HepG2 (cell line): ENCODE measurements around the gene PXYLP1. TPM values are rescaled to one million over a fixed set of nuclear protein-coding genes. Genes with fewer than 3 reads are reported as not detected.

Experiments
- ATAC-seq: fragments of 200-7000 bp; cut with Tn5 transposase; 3 replicates; pipeline ENCODE4 v1.9.1; 2020; ENCODE audit warnings: mild to moderate bottlenecking, moderate library complexity
- BruUV-seq: library from RNA; stranded (reverse); fragments of 400-500 nt; replicated peaks from 2 replicates; lab custom pipeline; 2021; lab: Mats Ljungman, UMichigan
- CTCF ChIA-PET: fragments of 300-600 bp; formaldehyde crosslinking; extraction: SDS; loops from one replicate; lab custom pipeline; 2021; ENCODE audit warnings: low total read pairs, inconsistent platforms, low intra/inter-chr PET ratio; lab: Yijun Ruan, JAX
- POLR2A ChIA-PET: fragments of 350-600 bp; sonication (Branson Sonifier 250); formaldehyde crosslinking; loops from one replicate; lab custom pipeline; 2020; ENCODE audit warnings: antibody characterized with exemption, inconsistent platforms; lab: Yijun Ruan, JAX
- DNase-seq: peaks from one replicate; pipeline ENCODE4 v3.0.0-alpha.2; 2015; ENCODE audit warnings: low spot score
- FAIRE-seq: peaks from 3 replicates; lab custom pipeline; 2011; peaks lifted over from hg19 to GRCh38; lab: Jason Lieb, UNC
- H2AFZ ChIP-seq: one replicate; pipeline ENCODE4 v1.6.1; 2011; ENCODE audit warnings: low read length, inconsistent platforms
- H3K27ac ChIP-seq: fragments of 300-600 bp; 3 replicates; pipeline ENCODE4 v1.8.0; 2011; ENCODE audit warnings: mixed run types, mild to moderate bottlenecking, mixed read lengths, low read length, inconsistent platforms; ENCODE audit not compliant: insufficient read depth; ENCODE audit errors: extremely low read length
- H3K27me3 ChIP-seq, 2 experiments: fragments of 200-600 bp in 1 of 2; 2 replicates in 1 of 2; 3 replicates in 1 of 2; pipeline versions ENCODE4 v1.6.0 to v1.8.0; 2011; ENCODE audit warnings: low read length in 2 of 2, mild to moderate bottlenecking in 2 of 2, moderate library complexity in 2 of 2, inconsistent platforms in 1 of 2; ENCODE audit not compliant: insufficient read depth in 2 of 2, control insufficient read depth in 1 of 2
- H3K36me3 ChIP-seq, 2 experiments: fragments of 200-600 bp in 1 of 2; replicated peaks in 1 of 2; 2 replicates in 1 of 2; 3 replicates in 1 of 2; pipeline versions ENCODE4 v1.5.1 to v1.8.0; 2011; ENCODE audit warnings: low read length in 2 of 2, inconsistent platforms in 1 of 2; ENCODE audit not compliant: insufficient read depth in 2 of 2, control insufficient read depth in 1 of 2
- H3K4me1 ChIP-seq: 2 replicates; pipeline ENCODE4 v1.5.1; 2012; ENCODE audit warnings: low read length, inconsistent platforms; ENCODE audit not compliant: insufficient read depth
- H3K4me2 ChIP-seq: 2 replicates; pipeline ENCODE4 v1.6.0; 2011; ENCODE audit warnings: low read depth, low read length, inconsistent platforms
- H3K4me3 ChIP-seq, 3 experiments: fragments of 200-600 bp in 1 of 3; sonication (generic), shearing (Covaris generic) in 1 of 3; replicated peaks in 1 of 3; 2 replicates each; pipeline ENCODE4 v1.5.1; 2011 to 2016; ENCODE audit warnings: low read length in 3 of 3, inconsistent platforms in 2 of 3, low read depth in 2 of 3, mild to moderate bottlenecking in 2 of 3, control low read depth in 1 of 3, mixed read lengths in 1 of 3; ENCODE audit not compliant: insufficient read depth in 1 of 3
- H3K79me2 ChIP-seq: one replicate; pipeline ENCODE4 v1.6.1; 2011; ENCODE audit warnings: low read length, inconsistent platforms; ENCODE audit not compliant: insufficient read depth
- H3K9ac ChIP-seq: 2 replicates; pipeline ENCODE4 v1.6.0; 2011; ENCODE audit warnings: mild to moderate bottlenecking, low read depth, low read length, inconsistent platforms; ENCODE audit not compliant: insufficient read depth
- H3K9me3 ChIP-seq: 2 replicates; pipeline ENCODE4 v1.5.1; 2012; ENCODE audit warnings: mild to moderate bottlenecking, low read length
- H4K20me1 ChIP-seq: 2 replicates; pipeline ENCODE4 v1.6.0; 2011; ENCODE audit warnings: inconsistent platforms, mild to moderate bottlenecking, low read length, moderate library complexity; ENCODE audit not compliant: insufficient read depth
- AKAP8 ChIP-seq: sonication (generic); formaldehyde crosslinking; IDR thresholded peaks from 2 replicates; pipeline ENCODE4 v1.5.1; 2020; ENCODE audit warnings: mild to moderate bottlenecking, missing genetic modification reagents
- BCL3 ChIP-seq: sonication (generic); formaldehyde crosslinking; IDR thresholded peaks from 2 replicates; pipeline ENCODE4 v1.5.1; 2020; ENCODE audit warnings: mild to moderate bottlenecking, missing genetic modification reagents, moderate library complexity
- KDM6A ChIP-seq: IDR thresholded peaks from 2 replicates; pipeline ENCODE4 v1.6.1; 2016; ENCODE audit warnings: low read depth
- MXD1 ChIP-seq: sonication (generic); formaldehyde crosslinking; IDR thresholded peaks from 2 replicates; pipeline ENCODE4 v1.4.0; 2020; ENCODE audit warnings: mild to moderate bottlenecking, missing genetic modification reagents
- POGK ChIP-seq: sonication (generic); formaldehyde crosslinking; conservative IDR thresholded peaks from 2 replicates; pipeline ENCODE4 v1.8.0; 2022; ENCODE audit warnings: mild to moderate bottlenecking, moderate library complexity, missing genetic modification reagents
- STAT5B ChIP-seq: sonication (generic); formaldehyde crosslinking; IDR thresholded peaks from 2 replicates; pipeline ENCODE4 v1.4.0; 2020; ENCODE audit warnings: missing genetic modification reagents
- SYNCRIP ChIP-seq: fragments of 200-400 bp; formaldehyde crosslinking; IDR thresholded peaks from 2 replicates; pipeline ENCODE4 v1.6.1; 2018; ENCODE audit warnings: mild to moderate bottlenecking, low read depth, low read length; ENCODE audit not compliant: insufficient read depth
- ZBTB7B ChIP-seq: sonication (generic); formaldehyde crosslinking; IDR thresholded peaks from 2 replicates; pipeline ENCODE4 v1.4.0; 2020; ENCODE audit warnings: missing genetic modification reagents
- ZFP41 ChIP-seq: sonication (generic); formaldehyde crosslinking; IDR thresholded peaks from 2 replicates; pipeline ENCODE4 v1.4.0; 2020; ENCODE audit warnings: mild to moderate bottlenecking, missing genetic modification reagents, borderline replicate concordance
- ZIK1 ChIP-seq: sonication (generic); formaldehyde crosslinking; IDR thresholded peaks from 2 replicates; pipeline ENCODE4 v1.5.0; 2020; ENCODE audit warnings: mild to moderate bottlenecking, low read depth, missing genetic modification reagents, borderline replicate concordance
- ZNF256 ChIP-seq: sonication (generic); formaldehyde crosslinking; conservative IDR thresholded peaks from 2 replicates; pipeline ENCODE4 v1.4.0; 2020; ENCODE audit warnings: missing genetic modification reagents
- ZNF33A ChIP-seq: sonication (generic); formaldehyde crosslinking; IDR thresholded peaks from 2 replicates; pipeline ENCODE4 v1.5.1; 2020; ENCODE audit warnings: missing genetic modification reagents, mild to moderate bottlenecking, moderate library complexity, borderline replicate concordance
- ZNF530 ChIP-seq: sonication (generic); formaldehyde crosslinking; IDR thresholded peaks from 2 replicates; pipeline ENCODE4 v1.5.0; 2020; ENCODE audit warnings: low read depth, mild to moderate bottlenecking, missing genetic modification reagents
- ZNF607 ChIP-seq: sonication (generic); formaldehyde crosslinking; IDR thresholded peaks from 2 replicates; pipeline ENCODE4 v1.5.1; 2020; ENCODE audit warnings: missing genetic modification reagents, mild to moderate bottlenecking, borderline replicate concordance
- ZNF644 ChIP-seq: IDR thresholded peaks from 2 replicates; pipeline ENCODE4 v1.6.1; 2016; ENCODE audit warnings: low read depth
- ZNF878 ChIP-seq: sonication (generic); formaldehyde crosslinking; IDR thresholded peaks from 2 replicates; pipeline ENCODE4 v1.8.1; 2023; ENCODE audit warnings: mild to moderate bottlenecking, missing genetic modification reagents, moderate library complexity
- ZNF883 ChIP-seq: sonication (generic); formaldehyde crosslinking; IDR thresholded peaks from 2 replicates; pipeline ENCODE4 v1.5.1; 2020; ENCODE audit warnings: mild to moderate bottlenecking, missing genetic modification reagents; ENCODE audit errors: not compliant biosample characterization
- WGBS: methylation state at CpG from one replicate; pipeline ENCODE4 v1.1.6; 2017; ENCODE audit warnings: low lambda C conversion rate; 5-methylcytosine and 5-hydroxymethylcytosine counted together
- in situ Hi-C: cut with HindIII; loops from 2 replicates; pipeline ENCODE4 v1.10.0; 2017; ENCODE audit warnings: low pct_unique_long_range_greater_than_20kb; ENCODE audit not compliant: extremely low pct_ligation_motif_present
- intact Hi-C: fragments of 100-400 bp; cut with micrococcal nuclease; formaldehyde crosslinking; loops from one replicate; pipeline ENCODE4 v1.10.0; 2022; ENCODE audit not compliant: unreplicated experiment
- polyA plus RNA-seq, 8 experiments: library from polyadenylated mRNA; depleted of rRNA in 3 of 8; stranded (reverse) in 7 of 8; unstranded in 1 of 8; fragments of >200 nt; fragmentation: Illumina TruSeq in 4 of 8; extraction: Trizol in 4 of 8; gene quantifications; 2 replicates each; pipeline versions ENCODE4 v1.2.1 to v1.2.3, GENCODE V29; 2011 to 2016; ENCODE audit warnings: low read depth in 4 of 8, missing spikeins in 1 of 8, mixed read lengths in 1 of 8; ENCODE audit not compliant: insufficient read depth in 1 of 8
- total RNA-seq, 5 experiments: library from RNA; depleted of rRNA; stranded (reverse); fragments of >200 nt; fragmentation: Illumina TruSeq; extraction: Trizol; gene quantifications; 2 replicates each; pipeline ENCODE4 v1.2.3, GENCODE V29; 2016; ENCODE audit warnings: low read depth in 1 of 5
- TF ChIP-seq, protein P1 (sequence below): sonication (generic); formaldehyde crosslinking; IDR thresholded peaks from 2 replicates; pipeline ENCODE4 v1.8.0; 2022; ENCODE audit warnings: missing genetic modification reagents, low read depth, mild to moderate bottlenecking, borderline replicate concordance

The PXYLP1 gene
- total and polyA plus RNA-seq, 2 of the 13 experiments (the other 11 are each of a cell fraction or from before 2014, with no cell fraction given): 4.9 to 8.1 TPM

GRCh38 chr3:141240687-141241615, 9.3 kb downstream of the PXYLP1 start (continued):
- TF ChIP-seq ZNF33A (CRISPR knock-in tag) (no peak), KDM6A (no peak), SYNCRIP (no peak), STAT5B (no peak), ZNF530 (no peak)

DNA sequence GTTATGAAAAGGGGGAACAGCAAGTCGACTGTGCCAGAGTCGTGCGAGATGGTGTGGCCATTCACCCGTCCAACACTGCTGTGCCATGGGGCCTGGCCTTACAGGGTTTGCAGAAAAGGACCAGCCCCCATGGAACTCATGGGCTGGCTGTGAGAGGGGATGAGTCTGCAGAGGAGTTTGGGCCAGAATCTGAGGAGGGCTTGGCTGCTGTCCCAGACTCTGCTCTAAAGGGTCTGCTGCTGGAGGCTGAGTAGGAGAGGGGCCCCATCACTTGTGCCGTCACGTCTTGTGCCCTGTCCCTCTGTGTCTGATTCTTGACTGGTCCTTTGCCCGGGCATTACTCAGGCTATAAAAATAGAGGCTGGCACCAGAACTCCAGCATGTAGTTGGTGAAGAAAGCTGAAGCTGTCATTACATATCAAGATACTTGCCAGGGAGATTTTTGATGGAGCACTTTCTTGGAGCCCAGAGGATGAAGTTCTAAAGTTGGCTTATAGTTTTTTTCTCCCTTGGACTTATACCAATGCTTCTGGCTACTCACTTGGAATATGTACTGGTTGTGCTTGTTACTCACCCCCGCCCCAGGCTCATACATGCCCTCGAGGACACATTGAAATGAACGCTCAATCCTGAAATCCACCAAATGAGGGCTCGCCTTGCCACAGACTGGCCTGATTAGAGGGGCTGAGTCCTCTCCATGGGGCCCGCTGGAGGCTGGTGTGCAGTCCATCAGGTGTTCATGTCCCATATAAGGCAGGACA, 10.2 kb downstream of the PXYLP1 start:
- BruUV-seq: no TSS peak
- ATAC-seq: no peak
- CTCF ChIA-PET: no interaction called here
- TF ChIP-seq ZIK1 (no peak), POGK (CRISPR knock-in tag) (no peak), ZNF607 (CRISPR knock-in tag) (no peak), AKAP8 (CRISPR knock-in tag) (no peak), ZNF256 (no peak), ZFP41 (CRISPR knock-in tag) (no peak), ZBTB7B (CRISPR knock-in tag) (no peak), ZNF878 (no peak), ZNF644 (no peak), ZNF883 (CRISPR knock-in tag) (no peak), MXD1 (CRISPR knock-in tag) (no peak), BCL3 (CRISPR knock-in tag) (no peak)
- TF ChIP-seq, protein P1, sequence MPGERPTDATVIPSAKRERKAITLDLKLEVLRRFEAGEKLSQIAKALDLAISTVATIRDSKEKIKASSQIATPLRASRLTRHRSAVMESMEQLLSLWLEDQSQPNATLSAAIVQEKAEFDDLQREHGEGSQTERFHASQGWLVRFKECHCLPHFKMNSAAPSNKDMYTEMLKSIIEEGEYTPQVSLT (CRISPR knock-in tag): no peak

More for the DNA sequence above, 10.2 kb downstream of the PXYLP1 start:
- Histone ChIP-seq H4K20me1 (no peaks in the 10 kb centered on the region), H3K4me3 (no peak overlapping the region), H2AFZ (no peak overlapping the region), H3K36me3 (no peaks in the 10 kb centered on the region), H3K79me2 (no peaks in the 10 kb centered on the region), H3K4me1 (peaks cover 40% of the 10 kb centered on the region), H3K27ac (no peak overlapping the region), H3K9ac (no peak overlapping the region), H3K27me3 (no peaks in the 10 kb centered on the region), H3K4me2 (no peak overlapping the region), H3K9me3 (no peaks in the 10 kb centered on the region)
- in situ Hi-C loops: no loop called here
- DNase-seq (no peak), FAIRE-seq (no peak)
- 90% methylated on average over 9 of the region's 12 CpGs for WGBS
- POLR2A ChIA-PET: interaction anchor here (0.6 kb wide), 1 partner anchor 30 kb away, joined by 3 read pairs; no protein-coding TSS in a partner anchor
- intact Hi-C loops: no loop called here
